Stimulated activated CD4-positive, alpha-beta T cell treated with anti-CD3 and anti-CD28 coated beads, Interleukin-12 subunit alpha, Interleukin-12 subunit beta, amount 100 ng/mL, for 48 hours (primary cell): ENCODE measurements around the gene SNED1.
"Not testable (repeated sequence)": the region's sequence is repeated elsewhere in the genome, so short reads cannot be mapped to it uniquely, and the experiment has no call there.

Experiments used
- DNase-seq, 3 donors: peaks; one replicate each; pipeline ENCODE4 v3.0.0-alpha.2; 2020; ENCODE audit warnings: low read depth in 2 of 3, low spot score in 1 of 3

The SNED1 gene

GRCh38 chr2:240972201-240972600 is 26.2 kb upstream of the SNED1 start:
- no peak for DNase-seq

- no peak for DNase-seq
Observed at GRCh38 chr2:240972636-240973521, 25.5 kb upstream of the SNED1 start.

GRCh38 chr2:240974771-240975572 is 23.4 kb upstream of the SNED1 start:
- DNase-seq, result no peak

- DNase-seq, result not testable (repeated sequence)
Observed at GRCh38 chr2:240975903-240976302, 22.5 kb upstream of the SNED1 start.

GRCh38 chr2:240981280-240981679 is 17.1 kb upstream of the SNED1 start:
- DNase-seq, result no peak

GRCh38 chr2:240981871-240982800 is 16.3 kb upstream of the SNED1 start:
- DNase-seq, result no peak

- DNase-seq, result no peak
Observed at GRCh38 chr2:240982821-240983281, 15.6 kb upstream of the SNED1 start.

DNA sequence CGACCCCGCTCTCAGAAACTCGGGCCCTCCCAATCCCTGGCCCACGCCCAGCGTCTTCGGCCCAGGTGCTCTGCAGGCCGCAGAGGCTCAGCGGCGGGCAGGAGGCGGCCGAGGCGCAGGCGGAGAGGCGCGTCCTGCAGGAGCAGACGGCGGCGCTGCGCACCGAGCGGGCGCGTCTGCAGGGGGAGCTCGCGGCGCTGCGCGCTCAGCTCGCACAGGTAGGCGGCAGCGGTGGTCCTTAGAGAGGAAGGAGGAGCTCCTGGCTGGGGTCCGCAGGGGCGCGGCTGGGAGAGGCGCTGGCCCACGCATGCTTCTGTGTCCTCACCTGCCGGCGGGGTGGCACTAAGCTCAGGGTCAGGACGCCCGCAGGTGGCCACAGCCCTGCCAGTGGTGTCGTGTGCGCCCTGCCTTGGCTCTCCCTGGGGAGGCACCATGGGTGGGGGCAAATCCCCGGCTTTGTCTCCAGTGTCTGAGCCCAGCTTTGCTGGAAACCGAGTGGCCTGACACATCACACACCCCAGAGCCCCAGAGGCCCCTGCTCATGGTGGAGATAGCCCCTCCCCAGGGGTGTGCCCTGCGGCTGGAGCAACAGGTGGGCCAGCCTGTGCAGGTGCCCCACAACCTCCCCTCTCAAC is 14.9 kb upstream of the SNED1 start:
- peak in 1 of 3 donors; percentile 16 for DNase-seq

DNA sequence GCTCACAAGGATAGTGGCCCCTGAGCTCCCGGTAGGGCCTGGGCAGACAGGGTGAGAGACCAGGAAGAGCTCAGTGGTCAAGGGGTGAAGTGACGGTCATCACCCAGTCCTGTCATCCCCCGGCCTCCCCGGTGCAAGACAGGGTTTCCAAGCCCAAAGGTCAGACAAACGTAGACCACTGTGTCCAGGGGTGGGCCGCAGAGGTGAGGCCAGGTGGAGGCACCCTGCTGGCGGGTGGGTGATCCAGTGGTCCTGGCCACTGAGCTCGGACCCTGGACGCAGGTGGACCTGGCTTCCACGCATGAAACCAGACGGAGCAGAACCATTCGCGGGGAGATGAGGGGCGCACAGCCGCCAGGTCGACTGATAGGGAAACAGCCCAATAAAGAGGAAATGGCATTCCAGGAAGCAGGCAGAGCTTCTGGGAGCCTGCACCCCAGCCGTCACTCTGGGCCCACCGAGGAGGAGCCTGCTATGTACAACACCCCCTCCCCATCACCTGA is 14.4 kb upstream of the SNED1 start:
- DNase-seq, result no peak

DNA sequence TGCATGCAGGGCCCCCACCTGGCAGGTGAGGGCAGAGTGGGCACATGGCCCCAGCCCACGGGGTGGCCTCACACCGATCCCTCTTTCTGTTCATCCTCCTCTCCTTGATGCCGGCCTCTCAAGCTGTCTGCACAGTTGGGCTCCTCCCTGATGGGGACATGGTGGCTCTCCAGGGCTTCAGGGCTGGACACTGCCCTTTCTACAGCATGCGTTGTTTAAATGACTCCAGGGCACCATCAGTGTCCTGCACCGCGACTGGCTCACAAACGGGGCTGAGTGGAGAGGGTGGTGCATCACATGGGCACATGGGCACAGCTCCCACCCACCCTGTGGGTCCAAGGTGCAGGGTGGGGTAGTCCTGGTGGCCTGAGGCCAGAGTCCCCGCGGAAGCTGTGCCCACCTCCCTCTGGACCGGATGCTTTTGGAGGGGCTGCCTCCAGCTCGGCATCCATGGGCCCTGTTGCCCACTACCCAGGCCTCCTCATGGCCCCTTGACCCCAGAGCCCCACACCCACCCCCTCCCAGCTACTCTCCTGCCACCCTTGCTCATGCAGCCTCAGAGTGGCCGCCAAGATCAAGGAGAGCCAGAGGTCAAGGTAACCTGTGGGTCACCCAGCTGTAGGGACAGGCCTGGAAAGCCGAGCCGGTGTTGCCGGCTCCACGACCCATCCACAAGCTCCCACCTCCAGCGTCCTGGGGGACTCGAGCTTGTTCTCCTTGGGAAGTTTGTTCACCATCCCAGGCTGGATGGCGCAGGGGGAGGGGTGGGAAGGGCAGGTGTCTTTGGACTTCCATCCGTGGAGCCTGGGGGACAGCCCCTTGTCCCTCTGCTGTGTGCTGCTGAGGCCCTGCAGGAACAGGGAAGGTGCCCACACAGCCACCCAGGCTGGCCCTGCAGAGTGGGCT is 12.3 kb upstream of the SNED1 start:
- no peak for DNase-seq

- no peak for DNase-seq
Observed at GRCh38 chr2:240986787-240987411, 11.5 kb upstream of the SNED1 start.

- DNase-seq, result no peak
Observed at GRCh38 chr2:240987588-240987987, 10.8 kb upstream of the SNED1 start.

- DNase-seq, result no peak
Observed at GRCh38 chr2:240988146-240988545, 10.3 kb upstream of the SNED1 start.

DNA sequence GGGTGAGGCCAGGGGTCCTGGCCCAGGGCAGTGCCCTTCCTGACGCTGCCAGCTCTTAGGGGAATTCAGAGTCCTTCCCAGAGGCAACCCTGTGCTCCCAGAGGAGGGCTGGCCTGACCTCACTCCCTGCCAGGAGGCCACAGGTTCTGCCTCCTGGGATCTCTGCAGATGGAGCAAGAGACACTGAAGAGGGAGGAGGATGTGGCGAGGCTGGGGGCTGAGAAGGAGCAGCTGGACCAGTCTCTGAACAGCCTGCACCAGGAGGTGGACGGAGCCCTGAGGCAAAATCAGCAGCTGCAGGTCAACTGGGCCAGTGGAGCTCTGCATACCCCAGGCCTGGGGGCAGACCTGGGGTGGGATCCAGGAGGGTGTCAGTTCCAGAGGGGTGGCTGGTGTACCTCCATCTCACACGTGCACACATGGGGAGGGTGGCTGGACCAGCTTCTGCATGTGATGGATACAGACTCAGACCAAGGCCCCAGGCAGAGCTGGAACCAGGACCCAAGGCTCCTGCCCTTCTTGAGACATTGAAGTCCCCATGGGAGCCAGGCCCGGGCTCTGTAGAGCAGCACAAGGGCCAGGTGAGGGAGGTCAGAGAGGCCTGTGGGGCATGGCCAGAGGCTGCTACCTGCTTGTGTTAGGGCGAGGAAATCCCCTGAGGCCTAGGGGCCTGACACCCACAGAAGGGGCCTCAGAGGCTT is 9.7 kb upstream of the SNED1 start:
- DNase-seq, result no peak

DNA sequence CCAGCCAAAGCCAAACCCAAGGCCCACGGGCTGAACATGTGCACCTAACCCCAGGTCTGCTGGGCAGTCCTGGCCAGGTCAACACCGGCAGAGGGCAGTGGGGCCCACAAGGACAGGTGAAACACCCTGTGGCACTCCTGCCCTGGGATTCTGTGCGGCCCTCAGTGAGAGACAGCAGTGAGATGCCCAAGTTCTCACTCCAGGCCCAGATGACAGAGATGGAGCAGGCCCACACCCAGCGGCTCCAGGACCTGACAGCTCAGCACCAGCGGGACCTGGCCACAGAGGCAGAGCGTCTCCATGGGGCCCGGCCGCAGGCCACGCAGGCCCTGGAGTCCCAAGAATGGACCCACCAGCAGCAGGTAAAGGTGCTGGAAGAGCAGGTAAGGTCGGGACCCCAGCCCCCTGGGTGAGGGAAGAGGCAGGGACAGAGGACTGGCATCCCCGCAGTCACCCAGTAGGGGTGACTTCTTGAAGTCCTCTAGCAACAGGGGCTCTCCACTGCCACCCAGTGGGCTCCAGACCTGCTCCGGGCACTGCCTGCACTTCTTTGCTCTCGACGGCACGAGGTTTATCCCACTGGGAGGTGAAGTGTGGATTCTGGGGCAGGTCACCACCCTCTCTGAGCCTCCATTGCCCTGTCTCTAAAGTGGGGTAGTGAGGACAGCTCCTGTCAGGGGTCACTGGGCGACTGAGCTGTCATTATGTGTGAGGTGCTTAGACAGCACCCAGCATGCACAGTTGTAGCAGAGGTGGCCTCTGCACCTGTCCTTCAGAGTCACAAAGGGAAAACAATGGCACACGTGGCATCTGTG is 8.8 kb upstream of the SNED1 start:
- no peak for DNase-seq

DNA sequence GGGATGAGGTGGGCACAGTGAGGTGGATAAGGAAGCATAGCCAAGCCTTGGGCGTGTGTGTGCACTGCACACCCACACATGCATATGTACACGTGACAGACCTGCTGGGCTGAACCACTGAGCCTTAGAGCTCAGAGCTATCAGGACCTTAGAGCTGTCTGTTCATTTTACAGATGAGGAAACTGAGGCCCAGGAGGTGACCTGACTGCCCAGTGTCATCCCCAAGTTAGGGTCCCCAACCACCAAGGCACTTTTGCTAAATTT is 8.2 kb upstream of the SNED1 start:
- no peak for DNase-seq

DNA sequence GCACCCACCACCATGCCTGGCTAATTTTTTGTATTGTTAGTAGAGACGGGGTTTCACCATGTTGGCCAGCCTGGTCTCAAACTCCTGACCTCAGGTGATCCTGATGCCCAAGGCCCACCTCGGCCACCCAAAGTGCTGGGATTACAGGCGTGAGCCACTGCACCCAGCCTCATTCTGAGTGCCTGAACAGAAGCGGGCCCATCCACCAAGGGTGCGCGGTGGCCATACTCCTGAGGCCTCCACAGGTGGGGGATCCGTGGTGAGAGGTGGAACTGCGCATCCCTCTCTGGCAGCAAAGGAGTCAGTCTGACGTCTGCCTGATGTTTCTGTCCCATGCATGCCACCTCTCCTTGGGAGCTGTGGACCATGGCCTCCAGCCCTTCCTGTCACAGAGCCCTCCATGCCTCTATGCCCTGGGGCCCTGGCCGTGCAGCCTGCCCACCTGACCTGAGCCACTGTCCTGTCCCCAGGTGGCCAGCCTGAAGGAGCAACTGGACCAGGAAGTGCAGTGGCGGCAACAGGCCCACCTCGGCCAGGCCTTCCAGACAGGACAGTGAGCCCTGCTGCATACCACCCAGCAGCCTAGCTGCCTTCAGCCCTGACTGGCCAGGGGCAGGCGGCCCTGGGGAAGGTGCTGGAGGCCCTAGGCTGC is 7.6 kb upstream of the SNED1 start:
- DNase-seq, result no peak
